AG20443 (cell line): ENCODE measurements around the gene NTF4.
A peak's percentile ranks its signal among the peaks of the same experiment; 100 is the strongest.

Experiments used
- DNase-seq: peaks from one replicate; pipeline ENCODE4 v3.0.0; 2012; ENCODE audit warnings: low spot score, mixed read lengths

Gene NTF4, protein sequence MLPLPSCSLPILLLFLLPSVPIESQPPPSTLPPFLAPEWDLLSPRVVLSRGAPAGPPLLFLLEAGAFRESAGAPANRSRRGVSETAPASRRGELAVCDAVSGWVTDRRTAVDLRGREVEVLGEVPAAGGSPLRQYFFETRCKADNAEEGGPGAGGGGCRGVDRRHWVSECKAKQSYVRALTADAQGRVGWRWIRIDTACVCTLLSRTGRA

DNA sequence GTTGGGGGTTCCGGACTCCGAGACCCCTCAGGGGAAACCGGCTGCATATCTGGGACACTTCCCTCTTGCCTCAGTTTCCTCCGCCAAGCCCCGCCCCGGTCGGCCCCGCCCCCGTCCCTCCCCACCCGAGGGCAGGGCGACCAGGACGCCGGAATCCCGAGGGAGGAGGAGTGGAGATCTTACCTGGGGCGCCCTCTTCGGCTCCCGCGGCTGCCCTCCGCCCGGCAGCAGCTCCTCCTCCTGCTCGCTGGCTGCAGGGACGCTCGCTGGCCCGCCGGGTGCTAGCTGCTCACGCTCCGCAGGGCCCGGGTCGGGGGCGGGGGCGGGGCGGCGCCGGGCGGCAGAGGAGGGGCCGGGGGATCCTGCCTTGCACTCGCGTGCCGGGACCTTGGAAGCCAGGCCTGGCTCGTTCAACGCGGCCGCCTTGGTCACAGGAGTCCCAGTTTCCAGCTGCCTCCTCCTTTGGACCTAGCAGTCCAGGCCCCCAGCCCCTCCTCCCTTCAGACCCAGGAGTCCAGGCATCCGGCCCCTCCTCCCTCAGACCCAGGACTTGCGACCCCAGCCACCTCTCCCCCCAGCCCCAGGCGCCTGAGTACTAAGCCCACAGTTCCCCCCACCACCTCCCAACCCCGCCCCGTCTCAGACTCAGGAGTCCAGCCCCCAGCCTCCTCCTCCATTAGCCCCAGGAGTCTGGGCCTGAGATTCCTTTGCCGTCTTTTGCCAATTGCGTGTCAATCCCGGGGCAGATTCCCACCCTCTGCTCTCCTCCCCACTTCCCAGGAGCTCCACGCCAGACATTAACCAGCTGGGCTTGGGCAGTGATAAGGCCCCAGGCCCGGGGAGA, at the start of gene NTF4:
NTF4 (minus strand) TSS at position 51 of the 844 bp plus-strand sequence. CDS start 2,821 bp downstream, outside the sequence.
- peak; percentile 59 for DNase-seq

DNA sequence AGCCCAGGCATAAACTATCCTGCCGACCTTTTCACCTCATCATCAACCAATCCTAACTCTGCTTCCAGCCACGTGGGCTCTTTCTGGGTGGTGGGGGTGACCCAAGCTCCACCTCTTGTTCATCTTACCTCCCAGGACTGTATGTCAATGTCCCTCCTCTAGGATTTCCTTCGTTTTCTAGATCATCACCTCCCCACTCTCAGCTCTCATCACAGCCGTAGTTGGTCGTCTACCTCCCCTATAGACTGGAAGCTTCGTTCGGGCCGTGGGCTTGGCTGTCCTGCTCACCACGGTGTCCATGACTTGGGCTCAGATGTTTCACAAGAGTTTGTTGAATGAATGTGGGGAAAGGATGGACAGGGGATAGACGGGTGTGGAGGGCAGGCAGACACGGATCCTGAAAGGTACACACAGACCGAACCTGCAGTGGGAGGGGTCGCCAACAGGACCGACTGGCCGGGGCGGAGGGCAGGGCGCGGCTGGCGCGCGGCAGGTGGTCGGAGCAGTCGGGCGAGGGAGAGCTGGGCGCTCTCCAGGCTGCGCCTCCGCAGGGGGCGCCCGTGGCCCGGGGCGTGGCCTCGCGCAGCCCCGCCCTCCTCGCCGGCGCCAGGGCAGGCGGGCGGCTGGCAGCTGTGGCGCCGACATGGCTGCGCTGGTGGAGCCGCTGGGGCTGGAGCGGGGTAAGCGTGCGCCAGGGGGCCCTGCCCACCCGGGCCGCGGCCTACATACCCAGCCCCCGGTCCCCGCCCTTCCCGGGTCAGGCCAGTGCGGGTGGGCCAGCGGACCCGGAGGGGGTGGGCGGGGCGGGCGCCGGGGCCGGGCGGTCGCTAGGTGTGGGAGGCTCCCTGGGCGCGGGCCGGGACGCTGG, 49.4 kb upstream of the NTF4 start, which contains the start of gene LIN7B:
LIN7B (plus strand) TSS at position 609 of the 868 bp plus-strand sequence; CDS start at position 644, 35 bp downstream.
- peak; percentile 95 for DNase-seq

GRCh38 chr19:49111218-49111998, 46.8 kb upstream of the NTF4 start:
- DNase-seq, result no peak

- DNase-seq, result no peak
Observed at GRCh38 chr19:49110567-49110966, 45.9 kb upstream of the NTF4 start.

GRCh38 chr19:49109569-49110233, 45.1 kb upstream of the NTF4 start:
- no peak for DNase-seq

- no peak for DNase-seq
Observed at GRCh38 chr19:49109051-49109450, 44.4 kb upstream of the NTF4 start.

DNA sequence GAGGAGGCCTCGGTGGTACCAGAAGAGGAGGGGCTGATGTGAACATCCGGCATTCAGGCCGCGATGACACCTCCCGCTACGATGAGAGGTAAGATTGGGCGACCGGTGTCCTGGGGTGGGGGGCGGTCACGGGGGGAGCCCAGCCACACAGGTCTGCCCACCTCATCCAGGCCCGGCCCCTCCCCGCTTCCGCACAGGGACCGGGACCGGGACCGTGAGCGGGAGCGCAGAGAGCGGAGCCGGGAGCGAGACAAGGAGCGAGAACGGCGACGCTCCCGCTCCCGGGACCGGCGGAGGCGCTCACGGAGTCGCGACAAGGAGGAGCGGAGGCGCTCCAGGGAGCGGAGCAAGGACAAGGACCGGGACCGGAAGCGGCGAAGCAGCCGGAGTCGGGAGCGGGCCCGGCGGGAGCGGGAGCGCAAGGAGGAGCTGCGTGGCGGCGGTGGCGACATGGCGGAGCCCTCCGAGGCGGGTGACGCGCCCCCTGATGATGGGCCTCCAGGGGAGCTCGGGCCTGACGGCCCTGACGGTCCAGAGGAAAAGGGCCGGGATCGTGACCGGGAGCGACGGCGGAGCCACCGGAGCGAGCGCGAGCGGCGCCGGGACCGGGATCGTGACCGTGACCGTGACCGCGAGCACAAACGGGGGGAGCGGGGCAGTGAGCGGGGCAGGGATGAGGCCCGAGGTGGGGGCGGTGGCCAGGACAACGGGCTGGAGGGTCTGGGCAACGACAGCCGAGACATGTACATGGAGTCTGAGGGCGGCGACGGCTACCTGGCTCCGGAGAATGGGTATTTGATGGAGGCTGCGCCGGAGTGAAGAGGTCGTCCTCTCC, 43.2 kb upstream of the NTF4 start:
- no peak for DNase-seq

DNA sequence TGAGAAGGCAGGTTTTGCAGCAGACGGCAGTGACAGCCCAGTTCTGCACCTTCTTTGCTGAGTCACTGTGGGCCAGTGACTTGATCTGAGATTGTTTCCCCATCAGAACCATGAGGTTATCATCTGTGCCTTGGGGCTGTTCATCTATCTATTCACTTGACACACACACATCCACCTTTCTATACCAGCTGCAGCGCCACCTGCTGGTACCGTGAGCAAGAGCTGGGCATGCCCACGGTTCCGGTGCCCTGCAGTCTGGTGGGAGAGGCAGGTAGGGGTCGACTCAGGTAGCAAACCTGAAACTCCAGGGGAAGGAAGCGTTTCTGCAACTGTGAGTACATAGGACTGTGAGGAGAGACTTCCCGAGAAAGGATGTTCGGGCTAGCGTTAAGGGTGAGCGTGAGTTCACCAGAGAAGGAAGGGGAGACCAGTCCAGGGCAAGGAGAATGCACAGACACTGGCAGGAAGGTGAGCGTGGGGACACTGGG, 42.1 kb upstream of the NTF4 start:
- peak; percentile 50 for DNase-seq

DNA sequence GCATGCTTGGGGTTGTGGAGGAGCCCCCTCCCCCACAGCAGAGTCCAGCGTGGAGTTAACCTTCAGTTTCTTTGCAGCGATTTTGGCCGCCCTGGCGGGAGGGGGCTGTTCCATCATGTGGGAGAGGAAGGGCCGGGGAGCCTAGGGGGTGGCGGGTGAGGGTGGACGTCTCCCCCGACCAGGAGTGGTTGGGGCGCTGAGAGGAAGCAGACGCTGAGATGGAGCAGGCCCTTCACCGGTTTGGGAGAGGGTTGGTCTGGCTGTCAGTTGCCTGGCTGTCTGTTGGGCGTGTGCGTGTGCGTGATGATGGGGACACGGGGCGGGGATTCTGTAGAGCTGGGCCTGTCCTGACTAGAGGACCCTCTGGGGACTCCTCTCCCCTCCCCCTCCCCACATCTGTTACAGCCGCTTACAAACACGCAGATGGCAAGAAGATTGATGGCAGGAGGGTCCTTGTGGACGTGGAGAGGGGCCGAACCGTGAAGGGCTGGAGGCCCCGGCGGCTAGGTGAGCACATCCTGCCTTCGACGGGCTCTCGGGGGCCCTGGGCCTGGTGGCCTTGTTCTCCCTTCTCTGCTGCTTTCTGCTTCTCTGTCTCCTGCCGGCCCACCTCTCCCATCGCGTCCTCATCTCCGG, 39.7 kb upstream of the NTF4 start:
- no peak for DNase-seq

DNA sequence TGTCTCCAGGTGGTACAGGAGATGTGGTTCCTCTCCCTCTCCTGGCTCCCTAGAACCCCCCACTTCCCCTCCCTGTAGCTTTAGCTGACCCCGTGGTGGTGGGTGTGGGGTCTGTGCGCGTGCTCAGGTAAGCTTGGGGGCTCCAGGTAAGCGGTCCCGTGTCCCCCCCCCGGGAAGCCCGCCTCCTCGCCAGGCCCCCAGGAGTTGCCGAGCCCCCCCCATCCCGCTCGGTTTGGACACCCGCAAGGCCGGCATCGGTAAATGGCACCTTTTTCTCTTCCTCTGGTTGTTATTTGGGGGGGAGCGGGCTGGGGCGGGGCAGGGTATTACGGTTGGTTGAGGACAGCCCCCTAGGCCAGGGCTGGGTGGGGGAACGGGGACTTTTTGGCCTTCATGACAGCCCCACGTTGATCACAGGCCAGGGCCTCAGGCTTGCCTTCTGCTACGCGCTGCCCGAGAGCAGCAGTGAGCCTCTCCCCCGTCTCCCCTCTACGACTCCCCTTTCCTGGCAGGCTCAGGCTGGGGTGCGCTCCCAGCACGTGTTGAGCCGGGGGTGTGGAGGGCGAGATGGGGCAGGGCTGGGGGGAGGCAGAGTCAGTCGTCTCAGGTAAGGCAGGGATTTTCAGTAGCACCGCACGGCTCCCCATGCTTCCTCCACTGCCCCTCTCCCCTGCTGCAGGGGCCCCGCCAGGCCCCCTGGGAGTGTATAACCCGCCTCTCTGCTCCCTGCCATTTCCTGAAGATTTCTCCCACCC, 38.9 kb upstream of the NTF4 start:
- no peak for DNase-seq

DNA sequence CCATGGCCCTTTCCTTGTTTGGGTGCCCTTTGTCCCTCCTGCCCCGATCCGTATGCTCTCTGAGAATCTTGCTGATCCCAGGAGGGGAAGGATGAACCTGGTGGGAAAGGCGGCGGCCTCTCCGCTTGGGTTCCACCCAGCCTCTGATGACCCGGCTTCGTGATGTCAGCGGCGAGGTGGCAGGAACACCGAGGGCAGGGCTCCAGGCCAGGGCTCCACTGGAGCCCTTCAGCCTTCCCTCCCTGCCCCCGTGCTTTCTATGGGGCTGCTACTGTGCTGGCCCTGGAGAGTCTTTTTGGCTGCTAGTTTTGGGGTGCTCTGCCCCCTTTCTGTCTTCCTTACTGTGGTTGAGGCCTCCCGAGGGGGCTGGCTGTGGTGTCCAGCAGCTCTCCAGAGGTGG, 37.7 kb upstream of the NTF4 start:
- DNase-seq, result no peak

- DNase-seq, result peak; percentile 3
Observed at GRCh38 chr19:49101160-49101559, 36.5 kb upstream of the NTF4 start.

GRCh38 chr19:49098795-49099194, 34.2 kb upstream of the NTF4 start:
- DNase-seq, result no peak

GRCh38 chr19:49097453-49098288, 33.1 kb upstream of the NTF4 start:
- DNase-seq, result peak; percentile 84

DNA sequence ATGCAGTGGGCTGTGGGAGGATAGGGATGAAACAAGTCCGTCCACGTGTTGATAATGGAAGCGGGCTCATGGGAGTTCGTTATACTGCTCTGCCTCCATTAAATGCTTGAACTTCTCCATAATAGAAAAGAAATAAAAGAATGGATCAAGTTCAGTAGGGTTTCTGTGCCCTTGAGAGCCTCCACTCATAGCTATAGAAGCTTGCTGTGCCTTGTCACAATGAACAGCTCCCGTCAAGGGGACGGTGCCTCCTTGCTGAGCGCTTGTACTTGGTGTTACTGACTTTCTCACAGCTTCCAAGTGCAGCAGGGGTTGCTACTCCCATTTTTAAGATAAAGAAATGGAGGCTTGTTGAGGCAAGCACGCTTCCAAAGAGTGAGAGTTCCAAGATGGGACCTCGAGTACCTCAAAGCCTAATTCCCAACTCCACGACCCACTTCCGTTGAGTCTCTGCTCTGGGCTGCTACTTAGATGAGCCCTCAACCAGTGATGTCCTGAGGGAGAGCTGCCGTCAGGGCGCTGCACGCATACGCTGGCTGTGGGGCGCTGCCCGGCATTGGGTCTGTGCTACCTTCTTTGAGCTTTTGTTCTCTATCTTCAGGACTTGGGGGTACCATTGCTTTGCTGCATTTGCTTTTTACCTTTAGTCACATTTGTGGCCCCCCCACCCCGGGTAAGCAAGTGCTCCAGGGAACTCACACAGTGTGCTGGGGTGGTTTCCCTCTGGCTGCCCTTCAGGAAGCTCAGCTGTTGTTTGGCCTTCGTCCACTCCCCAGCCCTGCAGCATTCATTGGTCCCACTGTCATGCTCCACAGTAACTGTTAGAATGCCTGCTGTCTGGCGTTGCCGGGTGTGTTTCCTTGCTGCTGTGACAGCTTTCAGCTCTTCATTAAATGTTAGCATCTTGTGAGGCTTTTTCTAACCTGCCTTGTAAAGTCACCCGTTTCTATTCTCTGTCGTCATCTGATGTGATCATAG, 30.2 kb upstream of the NTF4 start:
- no peak for DNase-seq

- DNase-seq, result no peak
Observed at GRCh38 chr19:49092686-49093085, 28.1 kb upstream of the NTF4 start.
